Suprapubic skin (tissue), 3 donors: ENCODE data around the gene LAMC3.

ENCODE experiments used
- CTCF ChIP-seq, 2 donors: fragments of 200-600 bp in 1 of 2; fragments of 450-650 bp in 1 of 2; sonication (generic) in 1 of 2; IDR thresholded peaks; one replicate each; pipeline ENCODE4 v1.5.1; 2016 to 2019; ENCODE audit warnings: antibody characterized with exemption in 2 of 2, mild to moderate bottlenecking in 1 of 2, moderate library complexity in 1 of 2
- EP300 ChIP-seq: sonication (generic); formaldehyde crosslinking; IDR thresholded peaks from one replicate; pipeline ENCODE4 v1.6.1; 2017; ENCODE audit warnings: antibody characterized with exemption

GRCh38 chr9:130962418-130963316 is 46.3 kb upstream of the LAMC3 start:
- no peak for TF ChIP-seq CTCF (IDR thresholded peaks at IDR 0.05)
- TF ChIP-seq EP300: no peak
